Endothelial cell of umbilical vein (primary cell): Measurements from ENCODE around the gene CALY.

Source experiments
- EZH2 ChIP-seq: IDR thresholded peaks from 2 replicates; pipeline ENCODE4 v1.6.1; 2012; ENCODE audit warnings: borderline replicate concordance, low read depth, mild to moderate bottlenecking, moderate library complexity, low read length, inconsistent platforms; ENCODE audit not compliant: severe bottlenecking
- GATA2 ChIP-seq: IDR thresholded peaks from 2 replicates; pipeline ENCODE4 v1.7.0; 2011; ENCODE audit warnings: low read depth, mild to moderate bottlenecking, moderate library complexity, mixed read lengths, low read length; ENCODE audit not compliant: insufficient read length, insufficient read depth
- JUN ChIP-seq: IDR thresholded peaks from 2 replicates; pipeline ENCODE4 v1.6.1; 2011; ENCODE audit warnings: borderline replicate concordance, low read depth; ENCODE audit not compliant: insufficient read length, insufficient read depth
- MYC ChIP-seq: IDR thresholded peaks from one replicate; pipeline ENCODE4 v1.6.1; 2011; ENCODE audit warnings: mild to moderate bottlenecking, low read depth, low read length
- POLR2A ChIP-seq: IDR thresholded peaks from 2 replicates; pipeline ENCODE4 v1.6.1; 2012; ENCODE audit warnings: low read depth, mild to moderate bottlenecking, control low read depth, low read length
- POLR2AphosphoS5 ChIP-seq: IDR thresholded peaks from 2 replicates; pipeline ENCODE4 v1.6.1; 2012; ENCODE audit warnings: low read depth, mild to moderate bottlenecking, control low read depth, low read length, moderate library complexity; ENCODE audit not compliant: insufficient read depth
- TF ChIP-seq, protein P1 (sequence below), 2 donors: IDR thresholded peaks; 1 replicate in 1 of 2; 2 replicates in 1 of 2; pipeline ENCODE4 v1.5.1; 2011; ENCODE audit warnings: low read length in 2 of 2, mild to moderate bottlenecking in 2 of 2, moderate library complexity in 2 of 2, control low read depth in 1 of 2, inconsistent platforms in 1 of 2, low read depth in 1 of 2; ENCODE audit not compliant: insufficient read depth in 1 of 2; ENCODE audit errors: extremely low read depth in 1 of 2
- TF ChIP-seq, protein P2 (sequence below): IDR thresholded peaks from 2 replicates; pipeline ENCODE4 v1.6.1; 2011; ENCODE audit not compliant: insufficient read depth, insufficient read length

DNA sequence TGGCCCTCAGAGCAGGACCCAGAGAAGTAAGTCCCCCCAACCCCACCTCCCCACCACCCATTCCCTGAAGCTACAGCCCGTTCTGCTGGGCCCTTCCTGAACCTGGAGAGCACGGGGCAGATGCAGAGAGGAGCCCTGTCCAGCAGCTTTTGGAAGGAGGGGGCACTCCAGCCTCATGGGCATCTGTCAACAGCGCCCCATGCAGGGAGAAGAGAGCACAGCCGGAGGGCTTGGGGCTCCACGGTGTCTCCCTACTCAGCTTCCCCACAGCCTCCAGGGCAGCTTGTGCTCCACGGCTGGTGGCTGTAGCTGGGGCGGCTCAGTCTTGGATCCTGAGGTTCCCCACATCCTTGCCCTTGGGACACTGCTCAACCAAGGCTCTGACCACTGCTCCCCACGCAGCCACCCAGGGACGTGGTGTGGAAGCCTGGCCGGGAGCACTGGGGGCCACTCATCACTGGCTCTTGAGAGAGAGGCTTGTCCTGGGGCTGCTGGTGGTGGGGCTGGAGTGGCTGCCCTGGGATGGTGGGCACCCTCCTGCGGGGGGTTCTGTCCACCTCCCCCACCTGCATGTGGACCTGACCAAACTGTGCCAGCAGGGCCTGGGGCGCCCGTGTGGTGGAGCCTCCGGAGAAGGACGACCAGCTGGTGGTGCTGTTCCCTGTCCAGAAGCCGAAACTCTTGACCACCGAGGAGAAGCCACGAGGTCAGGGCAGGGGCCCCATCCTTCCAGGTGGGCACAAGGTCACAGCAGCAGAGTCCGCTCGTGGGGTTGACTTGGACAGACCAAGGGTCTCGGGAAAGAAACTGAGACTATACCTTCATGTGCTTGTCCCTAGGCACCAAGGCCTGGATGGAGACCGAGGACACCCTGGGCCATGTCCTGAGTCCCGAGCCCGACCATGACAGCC lies 15.0 kb upstream of the CALY start:
- TF ChIP-seq, protein P1, sequence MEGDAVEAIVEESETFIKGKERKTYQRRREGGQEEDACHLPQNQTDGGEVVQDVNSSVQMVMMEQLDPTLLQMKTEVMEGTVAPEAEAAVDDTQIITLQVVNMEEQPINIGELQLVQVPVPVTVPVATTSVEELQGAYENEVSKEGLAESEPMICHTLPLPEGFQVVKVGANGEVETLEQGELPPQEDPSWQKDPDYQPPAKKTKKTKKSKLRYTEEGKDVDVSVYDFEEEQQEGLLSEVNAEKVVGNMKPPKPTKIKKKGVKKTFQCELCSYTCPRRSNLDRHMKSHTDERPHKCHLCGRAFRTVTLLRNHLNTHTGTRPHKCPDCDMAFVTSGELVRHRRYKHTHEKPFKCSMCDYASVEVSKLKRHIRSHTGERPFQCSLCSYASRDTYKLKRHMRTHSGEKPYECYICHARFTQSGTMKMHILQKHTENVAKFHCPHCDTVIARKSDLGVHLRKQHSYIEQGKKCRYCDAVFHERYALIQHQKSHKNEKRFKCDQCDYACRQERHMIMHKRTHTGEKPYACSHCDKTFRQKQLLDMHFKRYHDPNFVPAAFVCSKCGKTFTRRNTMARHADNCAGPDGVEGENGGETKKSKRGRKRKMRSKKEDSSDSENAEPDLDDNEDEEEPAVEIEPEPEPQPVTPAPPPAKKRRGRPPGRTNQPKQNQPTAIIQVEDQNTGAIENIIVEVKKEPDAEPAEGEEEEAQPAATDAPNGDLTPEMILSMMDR (IDR thresholded peaks at IDR 0.05; ENCODE audit: extremely low read depth in 1 of 2, insufficient read depth in 1 of 2, low read depth in 1 of 2, low read length in 2 of 2), result no peak
- TF ChIP-seq POLR2AphosphoS5 (no peak), POLR2A (no peak), EZH2 (no peak), GATA2 (no peak), JUN (no peak), MYC (no peak)
- TF ChIP-seq, protein P2, sequence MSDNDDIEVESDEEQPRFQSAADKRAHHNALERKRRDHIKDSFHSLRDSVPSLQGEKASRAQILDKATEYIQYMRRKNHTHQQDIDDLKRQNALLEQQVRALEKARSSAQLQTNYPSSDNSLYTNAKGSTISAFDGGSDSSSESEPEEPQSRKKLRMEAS, result no peak
